Activated CD8-positive, alpha-beta T cell treated with anti-CD3 and anti-CD28 coated beads for 36 hours (primary cell): ENCODE results near the gene ANKZF1. TPM values are rescaled to one million over a fixed set of nuclear protein-coding genes. Genes with fewer than 3 reads are reported as not detected.

Experiments used
- ATAC-seq: fragments of 200-7000 bp; cut with Tn5 transposase; one replicate; pipeline ENCODE4 v1.10.0; 2021; ENCODE audit warnings: mild to moderate bottlenecking, moderate library complexity
- CTCF ChIA-PET: fragments of 350-600 bp; sonication (Branson Sonifier 250); formaldehyde crosslinking; loops from one replicate; lab custom pipeline; 2021; ENCODE audit warnings: antibody characterized with exemption; lab: Charles Lee
- POLR2A ChIA-PET: fragments of 350-600 bp; sonication (Branson Sonifier 250); formaldehyde crosslinking; loops from one replicate; lab custom pipeline; 2021; ENCODE audit warnings: antibody characterized with exemption; lab: Charles Lee
- DNase-seq: peaks from one replicate; pipeline ENCODE4 v3.0.0-alpha.2; 2020
- H3K27ac Mint-ChIP-seq: one replicate; pipeline ENCODE4 v1.8.0; 2021; ENCODE audit warnings: mild to moderate bottlenecking, mixed read lengths
- H3K27me3 Mint-ChIP-seq: one replicate; pipeline ENCODE4 v1.8.0; 2021; ENCODE audit warnings: mixed read lengths
- H3K36me3 Mint-ChIP-seq: one replicate; pipeline ENCODE4 v1.8.0; 2021; ENCODE audit warnings: low read depth, mixed read lengths
- H3K4me1 Mint-ChIP-seq: one replicate; pipeline ENCODE4 v1.8.0; 2021; ENCODE audit warnings: low read depth, mixed read lengths
- H3K4me3 Mint-ChIP-seq: one replicate; pipeline ENCODE4 v1.8.0; 2021; ENCODE audit warnings: mild to moderate bottlenecking, moderate library complexity, mixed read lengths
- H3K9me3 Mint-ChIP-seq: one replicate; pipeline ENCODE4 v1.8.0; 2021; ENCODE audit warnings: mixed read lengths
- CTCF ChIP-seq: fragments of 200-600 bp; IDR thresholded peaks from one replicate; pipeline ENCODE4 v1.8.0; 2022; ENCODE audit warnings: antibody characterized with exemption, mild to moderate bottlenecking
- intact Hi-C: fragments of 100-400 bp; cut with micrococcal nuclease; formaldehyde crosslinking; loops from one replicate; pipeline ENCODE4 v1.10.0; 2022
- total RNA-seq, 2 experiments: library from RNA; stranded (reverse); gene quantifications; one replicate each; pipeline ENCODE4 v1.2.3, GENCODE V29; 2021

ANKZF1 gene
- total RNA-seq, 2 experiments from 2014 or later, result 216 to 217 TPM

DNA sequence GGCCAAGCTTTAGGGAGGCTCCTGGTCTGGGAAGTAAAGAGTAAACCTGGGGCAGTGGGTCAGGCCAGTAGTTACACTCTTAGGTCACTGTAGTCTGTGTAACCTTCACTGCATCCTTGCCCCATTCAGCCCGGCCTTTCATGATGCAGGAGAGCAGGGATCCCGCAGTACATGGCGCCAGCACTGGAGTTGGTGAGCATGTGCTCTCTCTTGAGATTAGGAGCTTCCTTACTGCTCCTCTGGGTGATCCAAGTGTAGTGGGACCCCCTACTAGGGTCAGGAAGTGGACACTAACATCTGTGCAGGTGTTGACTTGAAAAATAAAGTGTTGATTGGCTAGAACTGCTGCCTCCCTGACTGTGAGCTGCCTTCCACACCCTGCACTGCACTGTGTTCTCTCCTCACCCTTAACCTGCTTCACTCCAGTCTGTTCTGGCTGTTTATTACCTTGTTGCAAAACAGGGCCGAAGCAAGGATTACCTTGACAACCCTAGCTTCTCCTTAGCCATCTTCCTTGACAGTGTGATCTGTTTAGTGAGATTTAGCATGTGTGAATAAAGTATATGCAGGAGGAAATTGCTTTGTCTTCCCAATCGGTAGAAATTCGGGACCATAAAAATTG, 46.3 kb upstream of the ANKZF1 start:
- Mint-ChIP-seq H3K27me3 (no peaks in the 10 kb centered on the region), H3K27ac (peak overlapping the region; percentile 14), H3K36me3 (peaks cover 37% of the 10 kb centered on the region), H3K4me1 (peaks cover 45% of the 10 kb centered on the region), H3K9me3 (no peaks in the 10 kb centered on the region), H3K4me3 (no peak overlapping the region)
- ATAC-seq (no peak), DNase-seq (no peak)
- TF ChIP-seq CTCF, result no peak
- intact Hi-C loops, result no loop called here
- POLR2A ChIA-PET, result interaction anchor here (0.7 to 3.2 kb wide), 4 partner anchors 9 to 26 kb away, joined by 3 to 17 read pairs (median 4); partner anchors contain the start of gene ZFAND2B
- CTCF ChIA-PET, result interaction anchor here (0.7 to 1.8 kb wide), 8 partner anchors 12 to 125 kb away, joined by 3 to 9 read pairs (median 3); partner anchors contain the start of gene ZFAND2B

DNA sequence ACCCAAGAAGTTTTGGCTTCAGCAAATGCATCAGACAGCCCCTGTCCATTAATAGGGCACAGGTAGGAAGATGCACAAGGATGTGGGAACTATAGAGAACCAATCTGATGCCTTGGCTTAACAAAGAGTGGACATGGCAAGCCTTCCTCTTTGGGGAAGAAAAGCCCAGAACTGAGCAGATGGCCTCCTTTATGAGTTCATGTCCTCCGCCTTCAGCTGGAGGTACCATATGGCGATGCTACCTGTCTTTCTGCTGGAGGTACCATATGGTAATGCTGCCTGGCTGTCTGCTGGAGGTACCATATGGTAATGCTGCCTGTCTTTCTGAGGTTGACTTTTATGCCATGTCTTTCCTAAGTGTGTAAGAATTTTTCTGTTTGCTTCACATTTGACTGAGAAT, 45.5 kb upstream of the ANKZF1 start:
- CTCF ChIA-PET, result interaction anchor here (1.2 to 1.8 kb wide), 3 partner anchors 12 to 13 kb away, joined by 3 to 9 read pairs (median 6); no protein-coding TSS in a partner anchor
- peaks cover 34% of the 10 kb centered on the region for H3K36me3 Mint-ChIP-seq
- intact Hi-C loops, result no loop called here
- peak overlapping the region; percentile 37 for H3K27ac Mint-ChIP-seq
- ATAC-seq, result no peak
- TF ChIP-seq CTCF, result no peak
- POLR2A ChIA-PET, result interaction anchor here (0.7 to 2.2 kb wide), 3 partner anchors 9 to 16 kb away, joined by 3 to 13 read pairs (median 3); no protein-coding TSS in a partner anchor
- H3K4me3 Mint-ChIP-seq, result no peak overlapping the region
- H3K9me3 Mint-ChIP-seq, result no peaks in the 10 kb centered on the region
- no peaks in the 10 kb centered on the region for H3K27me3 Mint-ChIP-seq
- DNase-seq, result no peak
- H3K4me1 Mint-ChIP-seq, result peaks cover 41% of the 10 kb centered on the region

DNA sequence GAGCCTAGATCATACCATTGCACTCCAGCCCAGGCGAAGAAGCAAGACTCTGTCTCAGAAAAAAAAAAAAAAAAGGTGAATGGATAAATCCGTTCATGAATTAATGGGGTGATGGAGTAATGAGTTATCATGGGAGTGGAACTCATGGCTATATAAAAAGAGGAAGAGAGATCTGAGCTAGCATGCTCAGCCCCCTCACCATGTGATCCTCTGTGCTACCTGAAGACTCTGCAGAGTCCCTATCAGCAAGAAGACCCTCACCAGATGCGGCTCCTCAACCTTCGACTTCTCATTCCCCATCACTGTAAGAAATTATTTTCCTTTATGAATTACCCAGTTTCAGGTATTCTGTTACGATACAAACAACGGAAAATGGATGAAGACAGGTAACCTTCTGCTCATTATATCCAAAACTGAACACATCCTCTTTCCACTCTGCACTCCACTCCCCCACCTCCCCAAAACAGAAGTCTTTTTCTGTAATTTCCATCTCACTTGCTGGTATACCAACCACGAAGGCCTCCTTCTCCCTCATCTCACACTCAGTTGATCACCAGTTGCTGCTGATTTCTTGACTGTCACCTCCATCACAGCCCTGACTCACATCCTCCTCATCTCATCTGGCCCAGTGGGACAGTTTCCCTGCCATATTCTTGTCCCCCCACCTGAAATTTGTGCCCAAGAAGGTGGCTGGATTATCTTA, 42.7 kb upstream of the ANKZF1 start:
- POLR2A ChIA-PET, result no interaction called here
- ATAC-seq, result peak; percentile 92
- no peaks in the 10 kb centered on the region for H3K27me3 Mint-ChIP-seq

GRCh38 chr2:219197388-219197787, 32.2 kb upstream of the ANKZF1 start:
- Mint-ChIP-seq H3K36me3 (peaks cover 3% of the 10 kb centered on the region), H3K9me3 (peaks cover 3% of the 10 kb centered on the region), H3K4me1 (peaks cover 17% of the 10 kb centered on the region), H3K4me3 (no peak overlapping the region), H3K27ac (no peak overlapping the region), H3K27me3 (no peaks in the 10 kb centered on the region)
- no peak for TF ChIP-seq CTCF
- ChIA-PET CTCF (interaction anchor here (0.7 to 1.2 kb wide), 4 partner anchors 25 to 98 kb away, joined by 3 to 4 read pairs (median 4); no protein-coding TSS in a partner anchor), POLR2A (interaction anchor here (0.7 to 1.4 kb wide), 3 partner anchors 8 to 16 kb away, joined by 3 to 4 read pairs (median 3); no protein-coding TSS in a partner anchor)
- DNase-seq, result no peak
- ATAC-seq, result no peak
- intact Hi-C loops, result no loop called here

More for the DNA sequence above, 42.7 kb upstream of the ANKZF1 start:
- CTCF ChIA-PET, result interaction anchor here (0.8 to 1.1 kb wide), 2 partner anchors 13 to 157 kb away, joined by 3 read pairs; no protein-coding TSS in a partner anchor
- peak; percentile 63 for DNase-seq
- peaks cover 15% of the 10 kb centered on the region for H3K36me3 Mint-ChIP-seq
- H3K27ac Mint-ChIP-seq, result peak overlapping the region; percentile 83
- no peak overlapping the region for H3K4me3 Mint-ChIP-seq
- intact Hi-C loops, result no loop called here
- TF ChIP-seq CTCF, result no peak
- no peaks in the 10 kb centered on the region for H3K9me3 Mint-ChIP-seq
- peaks cover 17% of the 10 kb centered on the region for H3K4me1 Mint-ChIP-seq
